HepG2 (cell line): ENCODE data around the gene ASB11.

Experiments
- ZNF780A ChIP-seq: sonication (generic); formaldehyde crosslinking; IDR thresholded peaks from 2 replicates; pipeline ENCODE4 v1.8.0; 2022; ENCODE audit warnings: mild to moderate bottlenecking, missing genetic modification reagents, moderate library complexity
- TF ChIP-seq, protein P1 (sequence below): sonication (generic); formaldehyde crosslinking; IDR thresholded peaks from 2 replicates; pipeline ENCODE4 v1.5.0; 2020; ENCODE audit warnings: mild to moderate bottlenecking, missing genetic modification reagents, moderate library complexity

DNA sequence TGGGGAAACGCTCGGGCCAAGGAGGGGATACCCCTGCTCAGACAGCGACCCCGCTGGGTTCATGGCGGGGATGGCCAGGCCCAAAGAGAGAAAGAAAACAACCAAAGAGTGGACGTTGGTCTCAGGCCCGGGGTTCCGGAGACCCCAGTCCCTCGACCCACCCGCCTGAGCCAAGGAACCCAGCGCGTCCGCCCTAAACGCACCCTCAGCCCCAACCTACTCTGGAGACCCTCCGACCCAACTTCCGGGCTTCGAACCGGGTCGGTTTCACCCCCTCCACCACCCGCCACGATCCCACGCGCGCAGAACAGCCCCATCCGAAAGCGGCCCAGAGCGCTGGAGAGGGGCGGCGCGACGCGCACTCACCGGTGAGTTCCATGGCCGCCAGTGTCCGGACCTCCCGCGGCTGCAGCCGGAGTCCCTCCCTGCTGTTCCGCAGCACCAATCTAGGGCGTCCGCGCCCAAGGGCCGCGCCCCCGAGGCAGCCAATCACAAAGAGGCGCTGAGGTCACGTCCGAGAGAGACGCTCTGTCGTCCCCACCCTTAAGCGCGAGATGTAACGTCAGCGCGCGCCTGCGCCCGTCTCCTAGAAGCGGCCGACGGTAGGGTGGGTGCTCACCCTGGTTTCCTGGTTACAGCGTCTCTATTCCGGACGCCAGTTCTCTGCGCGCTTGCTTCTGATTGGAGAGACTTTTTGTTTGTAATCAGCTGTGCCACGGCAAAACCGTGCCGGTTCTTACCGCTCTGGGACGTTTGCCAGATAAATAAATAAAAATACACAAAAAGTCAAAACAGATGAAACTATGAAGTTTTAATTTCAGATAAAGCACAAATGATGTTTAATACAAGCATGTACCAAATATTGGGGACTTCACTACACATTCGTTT lies 19.9 kb upstream of the ASB11 start, which contains the start of gene PIGA:
- TF ChIP-seq, protein P1, sequence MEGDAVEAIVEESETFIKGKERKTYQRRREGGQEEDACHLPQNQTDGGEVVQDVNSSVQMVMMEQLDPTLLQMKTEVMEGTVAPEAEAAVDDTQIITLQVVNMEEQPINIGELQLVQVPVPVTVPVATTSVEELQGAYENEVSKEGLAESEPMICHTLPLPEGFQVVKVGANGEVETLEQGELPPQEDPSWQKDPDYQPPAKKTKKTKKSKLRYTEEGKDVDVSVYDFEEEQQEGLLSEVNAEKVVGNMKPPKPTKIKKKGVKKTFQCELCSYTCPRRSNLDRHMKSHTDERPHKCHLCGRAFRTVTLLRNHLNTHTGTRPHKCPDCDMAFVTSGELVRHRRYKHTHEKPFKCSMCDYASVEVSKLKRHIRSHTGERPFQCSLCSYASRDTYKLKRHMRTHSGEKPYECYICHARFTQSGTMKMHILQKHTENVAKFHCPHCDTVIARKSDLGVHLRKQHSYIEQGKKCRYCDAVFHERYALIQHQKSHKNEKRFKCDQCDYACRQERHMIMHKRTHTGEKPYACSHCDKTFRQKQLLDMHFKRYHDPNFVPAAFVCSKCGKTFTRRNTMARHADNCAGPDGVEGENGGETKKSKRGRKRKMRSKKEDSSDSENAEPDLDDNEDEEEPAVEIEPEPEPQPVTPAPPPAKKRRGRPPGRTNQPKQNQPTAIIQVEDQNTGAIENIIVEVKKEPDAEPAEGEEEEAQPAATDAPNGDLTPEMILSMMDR = no peak
- TF ChIP-seq ZNF780A = no peak
